Hematopoietic multipotent progenitor cell treated with erythropoietin and hydrocortisone succinate and interleukin-3 and kit ligand, for 17 days (in vitro differentiated cells): Measurements from ENCODE around the gene RHOBTB1.
"Not testable (repeated sequence)": the region's sequence is repeated elsewhere in the genome, so short reads cannot be mapped to it uniquely, and the experiment has no call there.

Source experiments
- DNase-seq: peaks from one replicate; pipeline ENCODE4 v3.0.0-alpha.2; 2015; ENCODE audit warnings: low spot score

Gene RHOBTB1, protein sequence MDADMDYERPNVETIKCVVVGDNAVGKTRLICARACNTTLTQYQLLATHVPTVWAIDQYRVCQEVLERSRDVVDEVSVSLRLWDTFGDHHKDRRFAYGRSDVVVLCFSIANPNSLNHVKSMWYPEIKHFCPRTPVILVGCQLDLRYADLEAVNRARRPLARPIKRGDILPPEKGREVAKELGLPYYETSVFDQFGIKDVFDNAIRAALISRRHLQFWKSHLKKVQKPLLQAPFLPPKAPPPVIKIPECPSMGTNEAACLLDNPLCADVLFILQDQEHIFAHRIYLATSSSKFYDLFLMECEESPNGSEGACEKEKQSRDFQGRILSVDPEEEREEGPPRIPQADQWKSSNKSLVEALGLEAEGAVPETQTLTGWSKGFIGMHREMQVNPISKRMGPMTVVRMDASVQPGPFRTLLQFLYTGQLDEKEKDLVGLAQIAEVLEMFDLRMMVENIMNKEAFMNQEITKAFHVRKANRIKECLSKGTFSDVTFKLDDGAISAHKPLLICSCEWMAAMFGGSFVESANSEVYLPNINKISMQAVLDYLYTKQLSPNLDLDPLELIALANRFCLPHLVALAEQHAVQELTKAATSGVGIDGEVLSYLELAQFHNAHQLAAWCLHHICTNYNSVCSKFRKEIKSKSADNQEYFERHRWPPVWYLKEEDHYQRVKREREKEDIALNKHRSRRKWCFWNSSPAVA

GRCh38 chr10:60944058-60944909 is at the start of gene RHOBTB1:
TSS of gene RHOBTB1 (minus strand) at chr10:60944185. CDS start at chr10:60911542, 32,643 bp downstream.
- DNase-seq, result no peak

- no peak for DNase-seq
These were observed 48.7 kb upstream of the RHOBTB1 start for GRCh38 chr10:60992636-60993035.

DNA sequence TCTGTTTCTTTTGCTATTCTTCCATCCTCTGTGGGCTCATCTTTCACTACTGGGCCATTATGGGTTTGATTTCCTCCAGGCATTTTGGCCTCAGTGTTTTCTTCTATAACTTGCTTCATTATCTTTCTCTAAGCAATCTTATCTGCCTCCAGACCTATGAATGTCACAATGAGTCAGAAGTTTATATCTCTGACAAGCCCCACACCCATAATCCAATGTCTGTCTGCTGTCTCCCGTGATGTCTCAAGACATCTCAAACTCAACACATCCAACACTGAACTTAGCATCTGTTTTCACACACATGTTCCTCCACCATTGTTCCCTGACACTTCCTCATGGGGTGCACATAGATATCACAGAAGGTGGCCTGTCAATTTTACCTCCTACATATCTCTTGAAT is 46.7 kb upstream of the RHOBTB1 start:
- DNase-seq, result no peak

- no peak for DNase-seq
These were observed 45.5 kb upstream of the RHOBTB1 start for GRCh38 chr10:60989400-60989876.

- no peak for DNase-seq
These were observed 42.8 kb upstream of the RHOBTB1 start for GRCh38 chr10:60986791-60987190.

- DNase-seq, result no peak
These were observed 42.0 kb upstream of the RHOBTB1 start for GRCh38 chr10:60985951-60986350.

DNA sequence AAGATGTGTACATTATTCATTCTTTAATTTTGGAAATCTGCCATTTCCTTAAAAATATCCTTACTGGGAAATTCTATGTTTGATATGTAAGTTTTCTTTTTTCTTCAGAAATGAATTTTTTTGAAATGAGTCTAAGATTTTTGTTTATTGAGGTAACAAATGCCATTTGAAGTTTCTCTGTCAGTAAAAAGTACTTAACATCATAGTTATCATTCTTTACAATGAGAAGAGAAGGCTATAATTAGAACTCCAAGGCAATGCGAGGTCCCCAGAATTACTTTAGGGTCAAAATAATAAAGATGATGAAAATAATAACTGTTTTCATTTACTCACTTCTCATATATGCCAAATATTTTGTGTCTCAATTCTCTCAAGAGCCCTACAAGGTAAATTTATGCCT is 37.0 kb upstream of the RHOBTB1 start:
- no peak for DNase-seq

DNA sequence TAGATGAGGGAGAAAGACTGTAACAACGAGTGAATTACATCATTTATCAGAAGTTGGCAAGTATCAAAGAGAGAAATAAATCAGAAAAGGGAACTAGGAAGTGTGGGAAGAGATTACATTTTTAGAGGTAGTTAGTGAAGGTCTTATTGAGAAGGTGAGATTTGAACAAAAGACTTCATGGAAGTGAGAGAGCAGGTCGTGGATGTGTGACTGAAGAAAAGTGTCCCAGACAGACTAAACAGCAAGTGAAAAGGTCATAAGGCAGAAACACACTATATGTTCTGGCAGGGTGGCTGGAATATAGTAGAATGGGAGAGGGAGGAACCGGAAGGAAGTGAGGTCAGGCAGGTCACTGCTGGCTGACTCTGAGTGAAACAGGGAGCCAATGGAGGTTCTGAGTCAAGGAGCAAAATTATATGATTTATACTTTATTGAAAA is 35.7 kb upstream of the RHOBTB1 start:
- DNase-seq, result no peak

DNA sequence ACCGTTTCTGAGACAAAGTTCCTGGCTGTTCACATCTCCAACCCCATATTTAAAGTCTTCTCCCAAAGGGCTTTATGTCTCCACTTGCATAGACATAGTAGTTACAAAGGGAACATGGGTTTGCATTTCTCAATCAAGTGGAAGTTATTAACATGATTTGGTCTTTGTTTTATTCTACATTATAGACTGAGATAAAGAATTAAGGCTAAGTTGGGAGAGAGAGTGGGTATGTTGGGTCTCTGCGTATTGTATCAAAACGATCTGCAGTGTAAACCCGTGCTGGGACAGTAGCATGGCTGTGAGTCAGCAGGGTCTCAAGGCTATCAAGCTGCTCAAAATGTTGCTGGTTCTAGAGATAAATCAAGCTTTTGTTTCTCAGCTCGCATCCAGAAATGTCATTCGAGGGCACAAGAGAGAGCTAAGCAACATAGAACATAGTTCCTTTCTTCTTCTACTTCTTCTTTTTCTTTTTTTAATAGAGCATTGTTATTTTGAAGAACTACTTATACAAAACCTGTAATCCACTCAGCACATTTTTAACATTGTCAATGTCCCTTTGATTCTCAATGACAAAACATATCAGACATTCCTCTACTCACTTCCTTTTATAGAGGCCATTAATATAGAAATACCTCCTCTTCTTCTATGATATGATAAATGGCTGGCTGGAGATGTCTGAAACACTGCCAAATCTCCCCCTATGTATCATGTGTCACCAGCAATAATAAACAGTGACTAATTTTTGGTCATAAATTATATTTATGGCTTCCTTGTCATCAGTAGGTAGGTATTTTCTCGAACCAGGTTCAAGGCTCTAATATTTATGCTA is 34.5 kb upstream of the RHOBTB1 start:
- DNase-seq, result no peak

- DNase-seq, result no peak
These were observed 33.5 kb upstream of the RHOBTB1 start for GRCh38 chr10:60977161-60978122.

GRCh38 chr10:60976687-60977086 is 32.7 kb upstream of the RHOBTB1 start:
- DNase-seq, result no peak

DNA sequence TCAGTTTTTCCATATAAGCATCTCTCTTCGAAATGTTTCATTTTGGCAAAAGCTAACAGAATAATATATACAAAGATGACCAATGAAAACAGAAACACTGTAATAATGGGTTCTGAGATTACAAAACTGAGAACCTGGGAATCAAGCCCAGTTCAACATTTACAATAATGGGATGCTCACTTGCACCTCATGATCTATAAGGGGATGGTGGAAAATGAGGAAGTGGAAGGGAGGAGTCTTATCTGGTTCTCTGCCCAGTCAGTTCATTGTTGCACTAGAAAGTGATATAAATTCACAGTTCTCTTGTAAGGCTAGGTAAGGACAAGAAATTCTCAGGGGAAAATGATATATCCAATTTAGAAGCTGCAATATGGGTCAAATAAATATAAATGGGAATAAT is 31.7 kb upstream of the RHOBTB1 start:
- no peak for DNase-seq

GRCh38 chr10:60974463-60975149 is 30.6 kb upstream of the RHOBTB1 start:
- no peak for DNase-seq

- DNase-seq, result no peak
These were observed 29.1 kb upstream of the RHOBTB1 start for GRCh38 chr10:60973086-60973485.

GRCh38 chr10:60972181-60972580 is 28.2 kb upstream of the RHOBTB1 start:
- DNase-seq, result not testable (repeated sequence)

- no peak for DNase-seq
These were observed 26.5 kb upstream of the RHOBTB1 start for GRCh38 chr10:60970526-60970925.

DNA sequence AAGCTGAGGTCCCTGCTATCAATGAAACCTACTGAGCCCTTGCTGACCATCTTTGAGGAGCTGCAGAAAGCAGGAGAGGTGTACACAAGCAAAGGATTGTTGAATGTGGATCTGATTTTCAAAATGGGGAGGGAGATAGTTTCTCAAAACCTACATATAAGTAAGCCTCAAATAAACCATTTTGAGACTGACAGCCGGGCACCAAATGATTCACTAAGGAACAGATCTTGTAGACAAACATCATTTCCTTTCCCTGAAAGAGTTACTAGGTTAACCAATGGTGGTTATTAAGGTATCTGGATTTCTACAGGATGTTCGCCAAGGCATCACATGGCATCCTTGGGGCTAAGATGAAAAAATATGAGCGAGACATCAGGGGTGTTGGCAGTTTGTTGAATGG is 24.5 kb upstream of the RHOBTB1 start:
- DNase-seq, result no peak

DNA sequence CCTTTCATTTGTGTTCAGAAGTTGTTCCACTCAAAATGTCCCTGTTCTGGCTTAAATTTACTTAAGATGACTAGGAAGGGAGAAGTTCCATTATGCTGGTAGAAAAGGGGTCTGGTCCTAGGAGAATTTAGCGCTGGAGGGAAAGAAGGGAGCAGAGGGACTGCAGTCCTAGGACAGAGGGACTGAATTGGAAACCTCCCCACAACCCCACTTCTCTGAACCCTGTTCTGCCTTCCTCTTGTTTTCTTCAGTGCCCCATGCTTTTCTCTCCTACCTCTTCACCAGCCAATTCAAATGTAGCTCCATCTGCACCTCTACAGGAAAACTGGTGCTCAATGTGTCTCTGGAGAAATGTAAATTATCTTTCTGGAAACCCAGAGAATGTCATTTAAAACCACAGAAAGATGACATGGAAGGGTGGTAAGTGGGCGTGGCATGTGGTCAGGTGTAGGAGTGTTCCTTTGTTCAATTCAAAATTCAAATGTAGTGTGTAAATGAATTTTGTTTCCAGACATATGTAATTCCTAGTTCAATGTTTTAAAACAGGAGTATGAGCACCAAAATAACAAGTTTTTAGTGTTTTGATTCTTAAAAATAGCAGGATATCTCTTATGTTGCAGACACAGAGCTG is 24.0 kb upstream of the RHOBTB1 start:
- no peak for DNase-seq

- no peak for DNase-seq
These were observed 23.3 kb upstream of the RHOBTB1 start for GRCh38 chr10:60967260-60967659.
